CD4-positive, alpha-beta memory T cell (primary cell): ENCODE results near the gene CHRNB1. TPM values are rescaled to one million over a fixed set of nuclear protein-coding genes. Genes with fewer than 3 reads are reported as not detected.

Experiments
- CTCF ChIA-PET: fragments of 350-600 bp; sonication (Branson Sonifier 250); formaldehyde crosslinking; loops from one replicate; lab custom pipeline; 2021; ENCODE audit warnings: inconsistent platforms; ENCODE audit not compliant: partially characterized antibody; lab: Charles Lee
- POLR2A ChIA-PET: fragments of 350-600 bp; sonication (Branson Sonifier 250); formaldehyde crosslinking; loops from one replicate; lab custom pipeline; 2021; ENCODE audit not compliant: partially characterized antibody; lab: Charles Lee
- DNase-seq, 5 donors: peaks; one replicate each; pipeline versions ENCODE4 v3.0.0 to v3.0.0-alpha.2; 2020 to 2022; ENCODE audit warnings: mixed read lengths in 1 of 5
- H3K27ac ChIP-seq: one replicate; pipeline ENCODE4 v1.7.0; 2013; ENCODE audit warnings: low read depth, low read length
- H3K27me3 ChIP-seq: 2 replicates; pipeline ENCODE4 v1.7.0; 2013; ENCODE audit warnings: mild to moderate bottlenecking, low read length, moderate library complexity; ENCODE audit not compliant: insufficient read depth
- H3K36me3 ChIP-seq: 2 replicates; pipeline ENCODE4 v1.7.0; 2013; ENCODE audit warnings: mild to moderate bottlenecking, low read length, moderate library complexity; ENCODE audit not compliant: insufficient read depth
- H3K4me1 ChIP-seq: 2 replicates; pipeline ENCODE4 v1.7.0; 2013; ENCODE audit warnings: mild to moderate bottlenecking, low read length, moderate library complexity; ENCODE audit not compliant: insufficient read depth
- H3K4me3 ChIP-seq, 2 donors: one replicate each; pipeline ENCODE4 v1.7.0; 2013; ENCODE audit warnings: low read length in 2 of 2, mild to moderate bottlenecking in 1 of 2
- H3K9me3 ChIP-seq, 2 donors: one replicate each; pipeline ENCODE4 v1.7.0; 2013; ENCODE audit warnings: low read length in 2 of 2, control low read depth in 1 of 2; ENCODE audit not compliant: control insufficient read depth in 1 of 2
- H3K27ac Mint-ChIP-seq, 7 donors: one replicate each; pipeline ENCODE4 v1.8.0; 2020 to 2021; ENCODE audit warnings: mixed read lengths in 7 of 7, mild to moderate bottlenecking in 6 of 7, inconsistent platforms in 3 of 7, moderate library complexity in 3 of 7
- H3K27me3 Mint-ChIP-seq, 2 donors: one replicate each; pipeline ENCODE4 v1.8.0; 2020 to 2021; ENCODE audit warnings: mixed read lengths in 2 of 2
- H3K36me3 Mint-ChIP-seq, 2 donors: one replicate each; pipeline ENCODE4 v1.8.0; 2020 to 2021; ENCODE audit warnings: mixed read lengths in 2 of 2, inconsistent platforms in 1 of 2, mild to moderate bottlenecking in 1 of 2
- H3K4me1 Mint-ChIP-seq, 4 donors: one replicate each; pipeline ENCODE4 v1.8.0; 2020 to 2021; ENCODE audit warnings: mixed read lengths in 4 of 4, mild to moderate bottlenecking in 1 of 4
- H3K4me3 Mint-ChIP-seq, 8 donors: one replicate each; pipeline ENCODE4 v1.8.0; 2020 to 2021; ENCODE audit warnings: mixed read lengths in 8 of 8, mild to moderate bottlenecking in 7 of 8, moderate library complexity in 6 of 8, inconsistent platforms in 3 of 8
- H3K9me3 Mint-ChIP-seq, 8 donors: one replicate each; pipeline ENCODE4 v1.8.0; 2020 to 2021; ENCODE audit warnings: mixed read lengths in 8 of 8, mild to moderate bottlenecking in 5 of 8, inconsistent platforms in 3 of 8, moderate library complexity in 1 of 8
- intact Hi-C: fragments of 100-400 bp; cut with micrococcal nuclease; formaldehyde crosslinking; loops from one replicate; pipeline ENCODE4 v1.15.1; 2023
- polyA plus RNA-seq, 2 donors: library from polyadenylated mRNA; unstranded; fragments of 300-500 nt; fragmentation: Illumina TruSeq; gene quantifications; one replicate each; pipeline ENCODE4 v1.2.3, GENCODE V29; 2021
- total RNA-seq, 2 experiments: library from RNA; stranded (reverse); gene quantifications; one replicate each; pipeline ENCODE4 v1.2.3, GENCODE V29; 2021

CHRNB1 gene
- total and polyA plus RNA-seq, 4 experiments from 2014 or later: 9.1 to 29.2 (median 16.8) TPM

- H3K27me3 Mint-ChIP-seq: peaks cover 2% of the 10 kb centered on the region in 2 donors
- peaks cover 0 to 7% of the 10 kb centered on the region in 2 donors for H3K36me3 Mint-ChIP-seq
- H3K9me3 Mint-ChIP-seq: no peaks in the 10 kb centered on the region
- H3K4me3 ChIP-seq: peak overlapping the region; percentile 73 to 77
- CTCF ChIA-PET: interaction anchor here (0.8 to 2.9 kb wide), 2 partner anchors 32 to 49 kb away, joined by 4 to 23 read pairs; partner anchors contain the start of gene TMEM102
- POLR2A ChIA-PET: interaction anchor here (0.6 to 3.7 kb wide), 20 partner anchors 11 to 734 kb away, joined by 3 to 69 read pairs (median 8); partner anchors contain the start of genes ACAP1, MPDU1, NEURL4 and PLSCR3
- peak overlapping the region; percentile 93 to 98 (median 97) for H3K4me3 Mint-ChIP-seq
- H3K4me1 ChIP-seq: peaks cover 17% of the 10 kb centered on the region
- peak in 1 of 5 donors; percentile 83 for DNase-seq
- H3K27me3 ChIP-seq: no peaks in the 10 kb centered on the region
- no peaks in the 10 kb centered on the region for H3K9me3 ChIP-seq
- intact Hi-C loops: loop anchor here (1.0 kb wide), 10 partner anchors 11 to 281 kb away; partner anchors contain the start of genes ACAP1, EIF5A, ELP5 and NEURL4
- H3K4me1 Mint-ChIP-seq: peaks cover 15 to 47% (median 20%) of the 10 kb centered on the region in 4 donors
- no peaks in the 10 kb centered on the region for H3K36me3 ChIP-seq
- H3K27ac ChIP-seq: peak overlapping the region; percentile 51
- peak overlapping the region; percentile 89 to 99 (median 98) for H3K27ac Mint-ChIP-seq
Observed at GRCh38 chr17:7404737-7405349, 40.0 kb upstream of the CHRNB1 start.

GRCh38 chr17:7405350-7406234 lies 39.3 kb upstream of the CHRNB1 start:
- H3K4me1 Mint-ChIP-seq: peaks cover 15 to 48% (median 20%) of the 10 kb centered on the region in 4 donors
- H3K36me3 ChIP-seq: no peaks in the 10 kb centered on the region
- H3K27me3 Mint-ChIP-seq: peaks cover 2% of the 10 kb centered on the region in 2 donors
- H3K4me3 Mint-ChIP-seq: peak overlapping the region; percentile 74 to 89 (median 80)
- peak overlapping the region; percentile 51 for H3K27ac ChIP-seq
- peaks cover 0 to 7% of the 10 kb centered on the region in 2 donors for H3K36me3 Mint-ChIP-seq
- no peaks in the 10 kb centered on the region for H3K9me3 Mint-ChIP-seq
- peak overlapping the region; percentile 70 to 92 (median 86) for H3K27ac Mint-ChIP-seq
- intact Hi-C loops: no loop called here
- POLR2A ChIA-PET: interaction anchor here (3.4 to 3.7 kb wide), 2 partner anchors 11 to 21 kb away, joined by 14 to 49 read pairs; partner anchors contain the start of gene PLSCR3
- CTCF ChIA-PET: no interaction called here
- H3K4me1 ChIP-seq: peaks cover 17% of the 10 kb centered on the region
- no peak for DNase-seq
- H3K27me3 ChIP-seq: no peaks in the 10 kb centered on the region
- no peaks in the 10 kb centered on the region for H3K9me3 ChIP-seq
- peak overlapping the region; percentile 23 to 77 for H3K4me3 ChIP-seq

GRCh38 chr17:7406235-7406825 lies 38.5 kb upstream of the CHRNB1 start:
- Mint-ChIP-seq H3K9me3 (no peaks in the 10 kb centered on the region), H3K27me3 (peaks cover 2% of the 10 kb centered on the region in 2 donors), H3K4me1 (peaks cover 15 to 48% (median 20%) of the 10 kb centered on the region in 4 donors), H3K36me3 (peaks cover 0 to 7% of the 10 kb centered on the region in 2 donors), H3K27ac (peak overlapping the region in 4 of 7 donors; percentile 22 to 91 (median 66)), H3K4me3 (peak overlapping the region in 7 of 8 donors; percentile 48 to 81 (median 66))
- Histone ChIP-seq H3K4me1 (peaks cover 17% of the 10 kb centered on the region), H3K4me3 (no peak overlapping the region), H3K27me3 (no peaks in the 10 kb centered on the region), H3K9me3 (no peaks in the 10 kb centered on the region), H3K27ac (no peak overlapping the region), H3K36me3 (no peaks in the 10 kb centered on the region)
- no peak for DNase-seq
- ChIA-PET POLR2A (interaction anchor here (3.4 kb wide), 1 partner anchor 22 kb away, joined by 14 read pairs; no protein-coding TSS in a partner anchor), CTCF (no interaction called here)
- intact Hi-C loops: no loop called here

DNA sequence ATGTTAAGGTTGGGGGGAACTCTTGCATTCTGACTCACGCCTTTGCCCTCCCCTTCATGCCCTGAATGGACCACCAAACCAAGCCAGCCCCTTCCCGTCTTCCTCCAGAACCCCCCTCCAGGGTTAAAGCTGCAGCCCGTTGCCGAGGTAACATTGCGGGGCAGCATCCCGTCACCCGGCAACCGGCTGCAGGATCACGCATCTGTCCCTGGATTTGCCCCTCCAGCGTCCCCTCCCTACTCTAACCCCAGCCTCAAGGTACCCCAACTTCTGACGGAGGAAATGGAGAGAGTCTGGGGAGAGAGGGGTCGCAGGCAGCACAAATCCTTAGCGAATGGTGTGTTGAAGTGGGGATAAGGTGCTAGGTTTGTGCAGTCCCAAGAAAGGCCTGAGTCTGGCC lies 37.8 kb upstream of the CHRNB1 start:
- H3K4me1 ChIP-seq: peaks cover 17% of the 10 kb centered on the region
- no peak for DNase-seq
- H3K36me3 ChIP-seq: no peaks in the 10 kb centered on the region
- Mint-ChIP-seq H3K9me3 (no peaks in the 10 kb centered on the region), H3K27me3 (peaks cover 2% of the 10 kb centered on the region in 2 donors), H3K27ac (no peak overlapping the region), H3K4me1 (peaks cover 11 to 48% (median 16%) of the 10 kb centered on the region in 4 donors), H3K36me3 (peaks cover 0 to 7% of the 10 kb centered on the region in 2 donors), H3K4me3 (peak overlapping the region in 1 of 8 donors; percentile 35)
- H3K27ac ChIP-seq: no peak overlapping the region
- intact Hi-C loops: no loop called here
- no peaks in the 10 kb centered on the region for H3K27me3 ChIP-seq
- H3K4me3 ChIP-seq: no peak overlapping the region
- ChIA-PET POLR2A (interaction anchor here (1.4 to 3.4 kb wide), 3 partner anchors 23 to 96 kb away, joined by 3 to 18 read pairs (median 14); partner anchors contain the start of gene TMEM102), CTCF (no interaction called here)
- H3K9me3 ChIP-seq: no peaks in the 10 kb centered on the region

GRCh38 chr17:7407485-7408251 lies 37.2 kb upstream of the CHRNB1 start, which contains the start of gene NLGN2:
Gene NLGN2 (plus strand): TSS chr17:7407845. CDS start chr17:7408256, 411 bp downstream.
- CTCF ChIA-PET: interaction anchor here (1.0 kb wide), 2 partner anchors 52 to 153 kb away, joined by 3 to 4 read pairs; no protein-coding TSS in a partner anchor
- H3K27ac Mint-ChIP-seq: peak within 1 kb of the TSS in 1 of 7 donors; percentile 52

GRCh38 chr17:7408252-7408727 lies 36.6 kb upstream of the CHRNB1 start:
- POLR2A ChIA-PET: interaction anchor here (1.4 to 3.4 kb wide), 4 partner anchors 24 to 94 kb away, joined by 3 to 18 read pairs (median 14); partner anchors contain the start of gene TMEM102

More at GRCh38 chr17:7407485-7408251, 37.2 kb upstream of the CHRNB1 start, which contains the start of gene NLGN2:
- POLR2A ChIA-PET: interaction anchor here (1.4 to 3.4 kb wide), 3 partner anchors 23 to 95 kb away, joined by 3 to 18 read pairs (median 14); partner anchors contain the start of gene TMEM102
- no peak for DNase-seq
- peaks cover 0 to 7% of the 10 kb centered on the region in 2 donors for H3K36me3 Mint-ChIP-seq
- Histone ChIP-seq H3K4me1 (peaks cover 16% of the 10 kb centered on the region), H3K36me3 (no peaks in the 10 kb centered on the region), H3K9me3 (no peaks in the 10 kb centered on the region), H3K4me3 (no peak within 1 kb of the TSS), H3K27ac (no peak within 1 kb of the TSS), H3K27me3 (no peaks in the 10 kb centered on the region)
- H3K4me1 Mint-ChIP-seq: peaks cover 11 to 47% (median 16%) of the 10 kb centered on the region in 4 donors
- peak within 1 kb of the TSS in 7 of 8 donors; percentile 35 to 69 (median 59) for H3K4me3 Mint-ChIP-seq
- intact Hi-C loops: no loop called here
- peaks cover 2% of the 10 kb centered on the region in 2 donors for H3K27me3 Mint-ChIP-seq
- H3K9me3 Mint-ChIP-seq: no peaks in the 10 kb centered on the region

More at GRCh38 chr17:7408252-7408727, 36.6 kb upstream of the CHRNB1 start:
- H3K27ac ChIP-seq: no peak overlapping the region
- peaks cover 10% of the 10 kb centered on the region for H3K4me1 ChIP-seq
- H3K4me3 ChIP-seq: no peak overlapping the region
- peak overlapping the region in 3 of 8 donors; percentile 52 to 59 (median 59) for H3K4me3 Mint-ChIP-seq
- DNase-seq: peak; percentile 33 to 55 (median 37)
- H3K27ac Mint-ChIP-seq: no peak overlapping the region
- CTCF ChIA-PET: interaction anchor here (1.0 kb wide), 2 partner anchors 52 to 152 kb away, joined by 3 to 4 read pairs; no protein-coding TSS in a partner anchor
- H3K36me3 Mint-ChIP-seq: peaks cover 0 to 7% of the 10 kb centered on the region in 2 donors
- H3K9me3 Mint-ChIP-seq: no peaks in the 10 kb centered on the region
- no peaks in the 10 kb centered on the region for H3K36me3 ChIP-seq
- no peaks in the 10 kb centered on the region for H3K9me3 ChIP-seq
- no peaks in the 10 kb centered on the region for H3K27me3 ChIP-seq
- intact Hi-C loops: no loop called here
- peaks cover 2% of the 10 kb centered on the region in 2 donors for H3K27me3 Mint-ChIP-seq
- H3K4me1 Mint-ChIP-seq: peaks cover 7 to 41% (median 10%) of the 10 kb centered on the region in 4 donors
